AG10803 (cell line): ENCODE results near the gene MYO1F.

Experiments used
- DNase-seq: peaks from one replicate; pipeline ENCODE4 v3.0.0; 2010; ENCODE audit warnings: low read depth
- H3K4me3 ChIP-seq: 2 replicates; pipeline ENCODE4 v1.5.1; 2011; ENCODE audit warnings: mild to moderate bottlenecking, low read length, control low read depth
- CTCF ChIP-seq: conservative IDR thresholded peaks from 2 replicates; pipeline ENCODE4 v1.5.1; 2011; ENCODE audit warnings: mild to moderate bottlenecking, low read length, control low read depth, inconsistent platforms

MYO1F gene

DNA sequence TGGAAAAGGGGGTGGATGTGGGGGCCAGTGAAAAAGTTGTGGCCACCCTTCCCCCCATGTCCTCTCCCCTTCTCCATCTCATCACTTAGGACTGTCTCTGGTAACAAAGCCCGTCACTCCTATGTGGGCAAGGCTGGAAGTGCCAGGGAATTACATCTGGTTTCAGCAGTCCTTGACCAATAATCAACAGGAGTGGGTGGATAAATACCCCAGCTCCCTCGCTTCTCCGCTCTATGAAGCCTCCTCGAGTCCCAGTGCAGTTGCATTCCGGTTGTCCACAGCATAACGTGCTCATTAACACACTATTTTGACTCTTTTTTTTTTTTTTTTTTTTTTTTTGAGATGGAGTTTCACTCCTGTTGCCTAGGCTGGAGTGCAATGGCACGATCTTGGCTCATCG, 31.5 kb downstream of the MYO1F start:
- TF ChIP-seq CTCF = no peak
- no peak for DNase-seq
- H3K4me3 ChIP-seq = no peak overlapping the region

- no peak overlapping the region for H3K4me3 ChIP-seq
- no peak for TF ChIP-seq CTCF
- DNase-seq = no peak
Observed at GRCh38 chr19:8544168-8544567, 33.1 kb downstream of the MYO1F start.

DNA sequence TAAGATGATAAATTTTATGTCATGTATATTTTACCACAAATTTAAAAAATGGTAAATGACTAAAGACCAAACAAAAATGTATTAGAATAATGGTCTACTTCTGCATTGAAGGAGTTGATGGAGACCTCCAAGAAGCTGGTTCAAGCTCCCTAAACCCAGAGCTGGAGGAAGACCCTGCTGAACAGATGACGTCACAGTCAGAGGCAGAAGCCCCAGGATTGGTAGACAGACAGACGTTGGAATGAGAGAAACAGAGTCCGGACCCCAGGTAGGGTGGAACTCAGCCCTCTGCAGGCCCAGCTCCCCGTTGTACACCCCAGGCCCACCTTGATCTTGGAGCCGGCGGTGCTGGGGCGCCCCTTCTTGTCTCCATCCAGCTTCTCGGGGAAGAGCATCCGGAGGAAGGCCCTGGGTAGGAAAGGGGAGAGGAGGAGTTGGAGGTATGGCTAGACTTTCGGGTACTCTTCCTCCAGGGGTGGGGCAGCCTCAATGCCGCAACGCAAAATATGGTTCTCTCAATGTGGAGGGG, 37.6 kb downstream of the MYO1F start:
- TF ChIP-seq CTCF = no peak
- no peak for DNase-seq
- H3K4me3 ChIP-seq = no peak overlapping the region

DNA sequence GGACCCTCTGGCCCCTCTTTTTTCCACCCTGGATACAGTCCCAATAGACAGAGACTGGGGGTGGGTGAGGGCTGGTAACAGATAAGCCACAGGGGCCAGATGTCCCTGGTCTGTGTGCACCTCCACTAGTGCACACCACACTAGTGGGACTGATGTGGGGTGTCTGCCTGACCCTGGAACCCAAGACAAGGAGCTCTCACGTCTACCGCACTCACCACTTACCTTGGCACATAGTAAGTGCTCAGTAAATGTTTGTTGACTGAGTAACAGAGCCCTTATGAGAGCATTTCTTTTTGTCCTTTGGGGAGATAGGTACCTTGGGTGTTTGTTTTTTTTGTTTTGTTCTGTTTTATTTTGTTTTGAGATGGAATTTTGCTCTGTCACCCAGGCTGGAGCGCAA, 40.1 kb downstream of the MYO1F start:
- TF ChIP-seq CTCF = no peak
- no peak overlapping the region for H3K4me3 ChIP-seq
- DNase-seq = no peak

DNA sequence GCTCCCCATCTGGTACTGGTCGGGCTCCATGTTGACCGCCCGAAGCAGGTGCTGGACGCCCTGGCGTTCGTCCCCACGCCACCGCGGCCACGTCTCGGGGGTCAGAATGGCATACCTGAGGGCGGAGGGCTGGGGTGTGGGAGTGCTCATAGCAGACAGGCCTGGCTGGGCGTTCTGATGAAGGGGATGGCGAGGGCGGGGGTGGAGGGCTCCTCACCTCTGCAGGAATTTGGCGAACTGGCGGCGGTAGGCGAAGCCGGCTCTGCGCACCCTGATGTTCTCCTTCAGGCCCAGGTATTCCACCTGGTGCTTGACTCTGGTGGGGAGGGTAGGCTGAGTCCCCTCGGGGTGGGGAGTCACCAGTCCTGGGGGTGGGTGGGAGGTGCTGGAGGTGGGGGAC, 41.0 kb downstream of the MYO1F start:
- no peak overlapping the region for H3K4me3 ChIP-seq
- no peak for TF ChIP-seq CTCF
- DNase-seq = no peak

DNA sequence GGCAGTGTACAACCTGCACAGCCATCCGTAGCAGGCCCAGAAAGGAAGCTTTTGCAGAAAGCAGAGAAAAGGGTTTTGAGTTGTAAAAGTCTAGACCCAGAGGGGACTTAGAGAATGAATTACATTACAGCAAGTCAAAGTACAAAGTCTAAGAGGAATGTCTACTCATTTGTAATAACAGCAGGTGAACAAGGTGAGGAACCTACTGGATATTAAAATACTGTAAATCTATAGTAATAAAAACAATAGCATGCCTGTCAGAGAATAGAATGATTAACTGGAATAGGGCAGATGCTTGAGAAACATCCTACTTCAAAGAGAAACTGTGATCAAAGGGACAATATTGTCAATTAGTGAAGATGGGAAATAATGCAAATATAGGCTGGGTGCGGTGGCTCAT, 45.0 kb downstream of the MYO1F start:
- TF ChIP-seq CTCF = no peak
- H3K4me3 ChIP-seq = no peak overlapping the region
- no peak for DNase-seq

GRCh38 chr19:8531470-8531869, 45.8 kb downstream of the MYO1F start:
- TF ChIP-seq CTCF = no peak
- no peak for DNase-seq
- no peak overlapping the region for H3K4me3 ChIP-seq
